Ishikawa (cell line): Measurements from ENCODE around the gene TBX10.

Source experiments
- EP300 ChIP-seq: IDR thresholded peaks from 2 replicates; pipeline ENCODE4 v1.6.1; 2012; ENCODE audit warnings: borderline replicate concordance
- REST ChIP-seq: IDR thresholded peaks from 2 replicates; pipeline ENCODE4 v1.6.1; 2012; ENCODE audit warnings: low read depth, mild to moderate bottlenecking
- TAF1 ChIP-seq: IDR thresholded peaks from 2 replicates; pipeline ENCODE4 v1.6.1; 2012; ENCODE audit warnings: low read depth, mild to moderate bottlenecking
- TCF12 ChIP-seq: IDR thresholded peaks from 2 replicates; pipeline ENCODE4 v1.6.1; 2012; ENCODE audit warnings: low read depth
- TEAD4 ChIP-seq: IDR thresholded peaks from 2 replicates; pipeline ENCODE4 v1.6.1; 2012
- USF1 ChIP-seq: IDR thresholded peaks from 2 replicates; pipeline ENCODE4 v1.6.1; 2012

- TF ChIP-seq TEAD4 (no peak), EP300 (no peak), USF1 (no peak), TCF12 (no peak), TAF1 (no peak), REST (no peak)
Observed at GRCh38 chr11:67668192-67668551, 28.6 kb upstream of the TBX10 start.
